CD4-positive, alpha-beta memory T cell (primary cell): ENCODE data around the gene NOP14. TPM values are rescaled to one million over a fixed set of nuclear protein-coding genes. Genes with fewer than 3 reads are reported as not detected.
"Not testable (repeated sequence)": the region's sequence is repeated elsewhere in the genome, so short reads cannot be mapped to it uniquely, and the experiment has no call there.

Source experiments
- CTCF ChIA-PET: fragments of 350-600 bp; sonication (Branson Sonifier 250); formaldehyde crosslinking; loops from one replicate; lab custom pipeline; 2021; ENCODE audit warnings: inconsistent platforms; ENCODE audit not compliant: partially characterized antibody; lab: Charles Lee
- POLR2A ChIA-PET: fragments of 350-600 bp; sonication (Branson Sonifier 250); formaldehyde crosslinking; loops from one replicate; lab custom pipeline; 2021; ENCODE audit not compliant: partially characterized antibody; lab: Charles Lee
- DNase-seq, 5 donors: peaks; one replicate each; pipeline versions ENCODE4 v3.0.0 to v3.0.0-alpha.2; 2020 to 2022; ENCODE audit warnings: mixed read lengths in 1 of 5
- H3K27ac ChIP-seq: one replicate; pipeline ENCODE4 v1.7.0; 2013; ENCODE audit warnings: low read depth, low read length
- H3K27me3 ChIP-seq: 2 replicates; pipeline ENCODE4 v1.7.0; 2013; ENCODE audit warnings: mild to moderate bottlenecking, low read length, moderate library complexity; ENCODE audit not compliant: insufficient read depth
- H3K36me3 ChIP-seq: 2 replicates; pipeline ENCODE4 v1.7.0; 2013; ENCODE audit warnings: mild to moderate bottlenecking, low read length, moderate library complexity; ENCODE audit not compliant: insufficient read depth
- H3K4me1 ChIP-seq: 2 replicates; pipeline ENCODE4 v1.7.0; 2013; ENCODE audit warnings: mild to moderate bottlenecking, low read length, moderate library complexity; ENCODE audit not compliant: insufficient read depth
- H3K4me3 ChIP-seq, 2 donors: one replicate each; pipeline ENCODE4 v1.7.0; 2013; ENCODE audit warnings: low read length in 2 of 2, mild to moderate bottlenecking in 1 of 2
- H3K9me3 ChIP-seq, 2 donors: one replicate each; pipeline ENCODE4 v1.7.0; 2013; ENCODE audit warnings: low read length in 2 of 2, control low read depth in 1 of 2; ENCODE audit not compliant: control insufficient read depth in 1 of 2
- H3K27ac Mint-ChIP-seq, 7 donors: one replicate each; pipeline ENCODE4 v1.8.0; 2020 to 2021; ENCODE audit warnings: mixed read lengths in 7 of 7, mild to moderate bottlenecking in 6 of 7, inconsistent platforms in 3 of 7, moderate library complexity in 3 of 7
- H3K27me3 Mint-ChIP-seq, 2 donors: one replicate each; pipeline ENCODE4 v1.8.0; 2020 to 2021; ENCODE audit warnings: mixed read lengths in 2 of 2
- H3K36me3 Mint-ChIP-seq, 2 donors: one replicate each; pipeline ENCODE4 v1.8.0; 2020 to 2021; ENCODE audit warnings: mixed read lengths in 2 of 2, inconsistent platforms in 1 of 2, mild to moderate bottlenecking in 1 of 2
- H3K4me1 Mint-ChIP-seq, 4 donors: one replicate each; pipeline ENCODE4 v1.8.0; 2020 to 2021; ENCODE audit warnings: mixed read lengths in 4 of 4, mild to moderate bottlenecking in 1 of 4
- H3K4me3 Mint-ChIP-seq, 8 donors: one replicate each; pipeline ENCODE4 v1.8.0; 2020 to 2021; ENCODE audit warnings: mixed read lengths in 8 of 8, mild to moderate bottlenecking in 7 of 8, moderate library complexity in 6 of 8, inconsistent platforms in 3 of 8
- H3K9me3 Mint-ChIP-seq, 8 donors: one replicate each; pipeline ENCODE4 v1.8.0; 2020 to 2021; ENCODE audit warnings: mixed read lengths in 8 of 8, mild to moderate bottlenecking in 5 of 8, inconsistent platforms in 3 of 8, moderate library complexity in 1 of 8
- intact Hi-C: fragments of 100-400 bp; cut with micrococcal nuclease; formaldehyde crosslinking; loops from one replicate; pipeline ENCODE4 v1.15.1; 2023
- polyA plus RNA-seq, 2 donors: library from polyadenylated mRNA; unstranded; fragments of 300-500 nt; fragmentation: Illumina TruSeq; gene quantifications; one replicate each; pipeline ENCODE4 v1.2.3, GENCODE V29; 2021
- total RNA-seq, 2 experiments: library from RNA; stranded (reverse); gene quantifications; one replicate each; pipeline ENCODE4 v1.2.3, GENCODE V29; 2021

NOP14 gene
- total and polyA plus RNA-seq, 4 experiments from 2014 or later = 2.6 to 41.4 (median 38.4) TPM

DNA sequence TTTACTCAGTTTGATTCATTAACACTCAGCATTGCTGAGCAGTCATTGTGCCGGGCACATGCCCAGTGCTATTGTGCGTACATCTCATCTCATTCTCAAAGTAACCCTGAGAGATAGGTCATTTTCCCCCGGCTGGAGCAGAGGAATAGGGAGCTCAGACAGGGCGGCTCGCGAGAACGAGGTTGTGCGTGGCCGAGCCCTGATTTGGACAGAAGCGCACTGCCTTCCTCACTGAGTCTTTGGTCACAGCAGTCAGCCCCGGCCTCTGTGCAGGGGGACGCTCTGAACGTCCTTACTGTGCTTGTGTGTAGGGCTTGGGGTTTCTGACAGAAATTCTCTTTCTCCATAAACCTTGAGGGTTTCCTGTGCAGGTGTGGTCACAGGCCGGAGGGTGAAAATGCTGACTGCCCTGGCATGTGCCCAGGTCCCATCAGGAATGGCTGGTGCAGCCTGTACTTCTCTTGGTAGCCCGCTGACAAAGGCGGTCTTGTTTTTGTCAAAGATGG, 39.5 kb downstream of the NOP14 start:
- no peaks in the 10 kb centered on the region for H3K9me3 ChIP-seq
- H3K4me1 ChIP-seq = peaks cover 21% of the 10 kb centered on the region
- no peak overlapping the region for H3K4me3 ChIP-seq
- no peaks in the 10 kb centered on the region for H3K27me3 ChIP-seq
- no peaks in the 10 kb centered on the region for H3K27me3 Mint-ChIP-seq
- peaks cover 24 to 47% (median 36%) of the 10 kb centered on the region in 4 donors for H3K4me1 Mint-ChIP-seq
- POLR2A ChIA-PET = interaction anchor here (1.3 to 4.3 kb wide), 3 partner anchors 8 to 12 kb away, joined by 4 to 29 read pairs (median 12); no protein-coding TSS in a partner anchor
- peaks cover 32 to 72% of the 10 kb centered on the region in 2 donors for H3K36me3 Mint-ChIP-seq
- DNase-seq = no peak
- H3K9me3 Mint-ChIP-seq = peaks cover 0 to 3% (median 0%) of the 10 kb centered on the region in 8 donors
- intact Hi-C loops = no loop called here
- H3K27ac ChIP-seq = peak overlapping the region; percentile 41
- H3K36me3 ChIP-seq = peaks cover 48% of the 10 kb centered on the region
- H3K27ac Mint-ChIP-seq = peak overlapping the region; percentile 32 to 92 (median 78)
- H3K4me3 Mint-ChIP-seq = peak overlapping the region in 5 of 8 donors; percentile 5 to 75 (median 54)
- CTCF ChIA-PET = interaction anchor here (1.6 kb wide), 1 partner anchor 10 kb away, joined by 3 read pairs; no protein-coding TSS in a partner anchor

DNA sequence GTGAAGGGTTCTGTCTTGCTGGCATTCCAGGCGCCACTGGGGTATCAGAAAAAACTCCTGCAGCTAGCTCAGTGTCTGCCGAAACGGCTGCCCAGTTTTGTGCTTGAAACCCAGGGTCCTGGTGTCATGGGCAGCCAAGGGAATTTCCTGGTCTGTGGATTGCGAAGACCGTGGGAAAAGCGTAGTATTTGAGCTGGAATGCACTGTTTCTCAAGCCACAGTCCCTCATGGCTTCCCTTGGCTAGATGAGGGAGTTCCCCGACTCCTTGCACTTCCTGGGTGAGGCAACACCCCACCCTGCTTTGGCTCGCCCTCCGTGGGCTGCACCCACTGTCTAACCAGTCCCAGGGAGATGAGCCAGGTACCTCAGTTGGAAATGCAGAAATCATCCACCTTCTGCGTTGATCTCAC, 40.1 kb downstream of the NOP14 start:
- H3K27me3 Mint-ChIP-seq = no peaks in the 10 kb centered on the region
- Histone ChIP-seq H3K4me1 (peaks cover 21% of the 10 kb centered on the region), H3K36me3 (peaks cover 43% of the 10 kb centered on the region), H3K27ac (peak overlapping the region; percentile 41), H3K27me3 (no peaks in the 10 kb centered on the region), H3K4me3 (no peak overlapping the region), H3K9me3 (no peaks in the 10 kb centered on the region)
- peak overlapping the region in 6 of 8 donors; percentile 5 to 75 (median 50) for H3K4me3 Mint-ChIP-seq
- H3K36me3 Mint-ChIP-seq = peaks cover 37 to 73% of the 10 kb centered on the region in 2 donors
- H3K4me1 Mint-ChIP-seq = peaks cover 28 to 53% (median 42%) of the 10 kb centered on the region in 4 donors
- ChIA-PET CTCF (interaction anchor here (1.6 kb wide), 1 partner anchor 9 kb away, joined by 3 read pairs; no protein-coding TSS in a partner anchor), POLR2A (interaction anchor here (1.3 to 4.3 kb wide), 3 partner anchors 9 to 13 kb away, joined by 4 to 29 read pairs (median 12); no protein-coding TSS in a partner anchor)
- H3K27ac Mint-ChIP-seq = peak overlapping the region; percentile 32 to 92 (median 78)
- peaks cover 0 to 3% (median 0%) of the 10 kb centered on the region in 8 donors for H3K9me3 Mint-ChIP-seq
- DNase-seq = no peak
- intact Hi-C loops = no loop called here

- H3K9me3 ChIP-seq, H3K27me3 Mint-ChIP-seq, H3K27me3 ChIP-seq, H3K4me3 ChIP-seq, intact Hi-C loops, H3K9me3 Mint-ChIP-seq: not testable (repeated sequence)
- Mint-ChIP-seq H3K4me3 (peak overlapping the region in 4 of 8 donors; percentile 44 to 74 (median 52)), H3K4me1 (peaks cover 32 to 58% (median 48%) of the 10 kb centered on the region in 4 donors), H3K36me3 (peaks cover 37 to 74% of the 10 kb centered on the region in 2 donors), H3K27ac (peak overlapping the region; percentile 61 to 89 (median 79))
- Histone ChIP-seq H3K27ac (peak overlapping the region; percentile 41), H3K4me1 (peaks cover 21% of the 10 kb centered on the region), H3K36me3 (peaks cover 37% of the 10 kb centered on the region)
- ChIA-PET CTCF (interaction anchor here (1.6 kb wide), 1 partner anchor 8 kb away, joined by 3 read pairs; no protein-coding TSS in a partner anchor), POLR2A (interaction anchor here (1.3 to 4.3 kb wide), 3 partner anchors 9 to 13 kb away, joined by 4 to 29 read pairs (median 12); no protein-coding TSS in a partner anchor)
- peak; percentile 23 to 55 (median 38) for DNase-seq
These were observed 40.6 kb downstream of the NOP14 start for GRCh38 chr4:2922453-2923101.

DNA sequence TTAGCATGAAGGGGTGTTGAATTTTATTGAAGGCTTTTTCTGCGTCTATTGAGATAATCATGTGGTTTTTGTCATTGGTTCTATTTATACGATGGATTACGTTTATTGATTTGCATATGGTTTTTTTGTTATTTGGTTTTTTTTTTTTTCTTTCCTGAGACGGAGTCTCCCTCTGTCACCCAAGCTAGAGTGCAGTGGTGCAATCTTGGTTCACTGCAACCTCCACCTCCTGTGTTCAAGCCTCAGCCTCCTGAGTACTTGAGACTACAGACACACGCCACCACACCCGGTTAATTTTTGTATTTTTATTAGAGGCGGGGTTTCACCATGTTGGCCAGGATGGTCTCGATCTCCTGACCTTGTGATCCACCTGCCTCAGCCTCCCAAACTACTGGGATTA, 44.5 kb downstream of the NOP14 start:
- H3K27ac ChIP-seq, CTCF ChIA-PET, H3K4me3 Mint-ChIP-seq, H3K9me3 ChIP-seq, intact Hi-C loops, H3K27me3 Mint-ChIP-seq, H3K4me3 ChIP-seq, H3K36me3 ChIP-seq, POLR2A ChIA-PET, DNase-seq, H3K27me3 ChIP-seq, H3K9me3 Mint-ChIP-seq: not testable (repeated sequence)
- peaks cover 21% of the 10 kb centered on the region for H3K4me1 ChIP-seq
- H3K36me3 Mint-ChIP-seq = peaks cover 58 to 78% of the 10 kb centered on the region in 2 donors
- H3K27ac Mint-ChIP-seq = peak overlapping the region in 5 of 7 donors; percentile 10 to 56 (median 48)
- H3K4me1 Mint-ChIP-seq = peaks cover 41 to 73% (median 54%) of the 10 kb centered on the region in 4 donors

DNA sequence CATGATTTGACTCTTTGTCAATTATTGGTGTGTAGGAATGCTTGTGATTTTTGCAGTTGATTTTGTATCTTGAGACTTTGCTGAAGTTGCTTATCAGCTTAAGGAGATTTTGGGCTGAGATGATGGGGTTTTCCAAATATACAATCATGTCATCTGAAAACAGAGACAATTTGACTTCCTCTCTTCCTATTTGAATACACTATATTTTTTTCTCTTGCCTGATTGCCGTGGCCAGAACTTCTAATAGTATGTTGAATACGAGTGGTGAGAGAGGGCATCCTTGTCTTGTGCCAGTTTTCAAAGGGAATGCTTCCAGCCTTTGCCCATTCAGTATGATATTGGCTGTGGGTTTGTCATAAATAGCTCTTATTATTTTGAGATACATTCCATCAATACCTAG, 44.9 kb downstream of the NOP14 start:
- H3K27ac Mint-ChIP-seq = peak overlapping the region in 4 of 7 donors; percentile 29 to 56 (median 48)
- intact Hi-C loops, POLR2A ChIA-PET, H3K27me3 ChIP-seq, H3K4me3 Mint-ChIP-seq, H3K4me3 ChIP-seq, H3K27ac ChIP-seq, H3K9me3 Mint-ChIP-seq, CTCF ChIA-PET, H3K27me3 Mint-ChIP-seq, DNase-seq, H3K9me3 ChIP-seq: not testable (repeated sequence)
- Histone ChIP-seq H3K4me1 (peaks cover 17% of the 10 kb centered on the region), H3K36me3 (peaks cover 12% of the 10 kb centered on the region)
- peaks cover 61 to 76% of the 10 kb centered on the region in 2 donors for H3K36me3 Mint-ChIP-seq
- H3K4me1 Mint-ChIP-seq = peaks cover 40 to 68% (median 50%) of the 10 kb centered on the region in 4 donors

- intact Hi-C loops, H3K27ac ChIP-seq, H3K27me3 Mint-ChIP-seq, H3K4me3 ChIP-seq, H3K27me3 ChIP-seq, H3K4me1 ChIP-seq, H3K9me3 ChIP-seq, H3K4me3 Mint-ChIP-seq, POLR2A ChIA-PET, CTCF ChIA-PET, DNase-seq, H3K9me3 Mint-ChIP-seq: not testable (repeated sequence)
- Mint-ChIP-seq H3K36me3 (peaks cover 58 to 75% of the 10 kb centered on the region in 2 donors), H3K27ac (peak overlapping the region in 1 of 7 donors; percentile 60), H3K4me1 (peaks cover 30 to 52% (median 36%) of the 10 kb centered on the region in 4 donors)
- H3K36me3 ChIP-seq = peaks cover 17% of the 10 kb centered on the region
These were observed 46.5 kb downstream of the NOP14 start for GRCh38 chr4:2916696-2917095.

DNA sequence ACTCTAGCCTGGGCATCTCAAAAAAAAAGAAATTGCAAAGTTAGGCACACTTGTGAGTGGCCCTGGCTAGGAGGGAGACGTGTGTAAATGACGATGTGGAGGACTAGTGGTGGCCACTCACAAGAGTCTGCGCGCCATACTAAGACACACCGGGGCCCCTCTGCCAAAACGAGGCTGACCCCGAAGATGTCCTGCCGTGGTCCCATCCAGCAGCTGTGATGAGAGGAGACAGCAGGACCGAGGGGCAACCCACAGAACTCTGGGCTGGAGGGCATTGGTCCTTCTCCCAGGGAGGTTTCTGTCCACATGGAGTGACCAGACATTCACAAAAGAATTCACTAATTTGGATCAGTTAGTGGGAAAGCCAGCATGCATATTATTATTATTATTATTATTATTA, 47.4 kb downstream of the NOP14 start:
- Histone ChIP-seq H3K4me1 (no peaks in the 10 kb centered on the region), H3K27me3 (no peaks in the 10 kb centered on the region), H3K27ac (no peak overlapping the region), H3K4me3 (no peak overlapping the region), H3K36me3 (peaks cover 21% of the 10 kb centered on the region), H3K9me3 (no peaks in the 10 kb centered on the region)
- Mint-ChIP-seq H3K9me3 (peaks cover 0 to 1% (median 0%) of the 10 kb centered on the region in 8 donors), H3K36me3 (peaks cover 56 to 76% of the 10 kb centered on the region in 2 donors), H3K27ac (peak overlapping the region in 2 of 7 donors; percentile 41 to 64), H3K4me1 (peaks cover 24 to 44% (median 30%) of the 10 kb centered on the region in 4 donors), H3K4me3 (no peak overlapping the region), H3K27me3 (no peaks in the 10 kb centered on the region)
- ChIA-PET POLR2A (interaction anchor here (0.5 kb wide), 1 partner anchor 199 kb away, joined by 3 read pairs; no protein-coding TSS in a partner anchor), CTCF (no interaction called here)
- intact Hi-C loops = no loop called here
- no peak for DNase-seq
